Activated CD8-positive, alpha-beta memory T cell treated with anti-CD3 and anti-CD28 coated beads, Interleukin-2, amount 50 U/mL, for 4 hours (primary cell): Measurements from ENCODE around the gene PIGQ.

ENCODE experiments used
- DNase-seq: peaks from one replicate; pipeline ENCODE4 v3.0.0-alpha.2; 2020

Gene PIGQ

GRCh38 chr16:534856-535445, 34.8 kb upstream of the PIGQ start:
- no peak for DNase-seq

GRCh38 chr16:535446-536405, 34.0 kb upstream of the PIGQ start:
- DNase-seq: no peak

GRCh38 chr16:536746-537145, 33.0 kb upstream of the PIGQ start:
- no peak for DNase-seq

- no peak for DNase-seq
These were observed 32.1 kb upstream of the PIGQ start for GRCh38 chr16:537415-538335.

GRCh38 chr16:539901-540530, 29.8 kb upstream of the PIGQ start:
- DNase-seq: no peak

GRCh38 chr16:540645-541340, 29.0 kb upstream of the PIGQ start:
- DNase-seq: no peak

GRCh38 chr16:543301-544164, 26.2 kb upstream of the PIGQ start:
- DNase-seq: no peak

- DNase-seq: no peak
These were observed 25.3 kb upstream of the PIGQ start for GRCh38 chr16:544517-544916.

- DNase-seq: peak; percentile 60
These were observed 22.6 kb upstream of the PIGQ start for GRCh38 chr16:546909-547770.

GRCh38 chr16:548586-548985, 21.2 kb upstream of the PIGQ start:
- no peak for DNase-seq

GRCh38 chr16:549544-550263, 20.1 kb upstream of the PIGQ start:
- no peak for DNase-seq

- DNase-seq: no peak
These were observed 18.6 kb upstream of the PIGQ start for GRCh38 chr16:551210-551609.

- DNase-seq: no peak
These were observed 17.6 kb upstream of the PIGQ start for GRCh38 chr16:552171-552570.

- no peak for DNase-seq
These were observed 16.0 kb upstream of the PIGQ start for GRCh38 chr16:553601-554296.

- no peak for DNase-seq
These were observed 15.5 kb upstream of the PIGQ start for GRCh38 chr16:554297-554621.

GRCh38 chr16:554640-555365, 15.0 kb upstream of the PIGQ start:
- DNase-seq: no peak

- no peak for DNase-seq
These were observed 14.0 kb upstream of the PIGQ start for GRCh38 chr16:555528-556473.
